ENCODE data around the gene METTL26. TPM values are rescaled to one million over a fixed set of nuclear protein-coding genes. Genes with fewer than 3 reads are reported as not detected.

The METTL26 gene
- total RNA-seq, 1 experiment from 2014 or later = 84.3 TPM

GRCh38 chr16:675884-676564 lies 39.9 kb upstream of the METTL26 start:
- no peak for DNase-seq (ENCODE audit: extremely low read depth, low read depth)

DNA sequence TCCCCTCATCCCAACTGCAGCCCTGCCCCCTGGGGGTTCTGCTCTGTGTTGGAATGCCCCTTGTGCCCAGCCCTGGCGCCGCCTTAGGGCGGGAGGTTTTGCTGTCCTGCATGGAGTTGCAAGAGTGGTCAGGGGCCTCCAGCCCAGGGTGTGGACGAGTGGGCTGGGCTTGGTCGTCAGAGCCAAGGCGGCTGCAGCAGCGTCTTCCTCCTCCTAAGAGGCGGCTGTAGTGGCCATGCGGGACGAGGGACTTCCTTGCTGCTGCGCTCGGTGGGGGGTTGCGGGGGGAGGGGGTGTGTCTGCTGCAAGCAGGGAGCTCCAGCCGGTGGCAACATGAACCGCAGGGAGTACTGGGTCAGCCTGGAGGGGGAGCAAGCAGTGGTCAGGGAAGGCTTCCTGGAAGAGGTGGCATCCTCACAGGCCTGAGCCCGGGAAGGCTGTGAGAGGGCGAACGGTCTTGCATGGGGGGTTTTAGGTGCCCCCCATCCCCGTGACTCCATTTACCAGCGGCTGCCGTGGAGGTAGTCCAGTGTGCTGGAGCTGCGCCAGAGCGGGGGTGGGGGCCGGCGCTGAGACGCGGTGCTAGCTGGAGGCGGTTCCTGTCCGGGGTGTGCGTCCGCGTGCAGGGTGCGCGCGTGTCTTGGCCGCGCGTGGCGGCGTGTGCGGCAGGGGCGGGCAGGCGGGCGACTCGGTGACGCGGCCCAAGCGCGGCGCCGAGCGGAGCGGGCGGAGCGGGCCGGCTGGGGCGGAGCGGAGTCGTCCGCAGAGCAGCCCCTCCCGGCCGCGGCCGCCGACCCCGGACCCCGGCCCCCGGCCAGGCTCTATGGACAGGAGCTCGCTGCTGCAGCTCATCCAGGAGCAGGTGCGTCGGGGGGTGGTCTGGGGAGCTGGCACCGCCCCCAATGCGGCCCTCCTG lies 39.1 kb upstream of the METTL26 start, which contains the start of gene RHBDL1:
Gene RHBDL1 (plus strand): TSS at position 704 of the 916 bp plus-strand sequence. CDS start 120 bp downstream, at position 824.
- no peak for DNase-seq (ENCODE audit: extremely low read depth, low read depth)

- no peak for DNase-seq (ENCODE audit: extremely low read depth, low read depth)
These were observed 38.2 kb upstream of the METTL26 start for GRCh38 chr16:674214-674881.

GRCh38 chr16:673399-673991 lies 37.4 kb upstream of the METTL26 start:
- DNase-seq (ENCODE audit: extremely low read depth, low read depth) = no peak

DNA sequence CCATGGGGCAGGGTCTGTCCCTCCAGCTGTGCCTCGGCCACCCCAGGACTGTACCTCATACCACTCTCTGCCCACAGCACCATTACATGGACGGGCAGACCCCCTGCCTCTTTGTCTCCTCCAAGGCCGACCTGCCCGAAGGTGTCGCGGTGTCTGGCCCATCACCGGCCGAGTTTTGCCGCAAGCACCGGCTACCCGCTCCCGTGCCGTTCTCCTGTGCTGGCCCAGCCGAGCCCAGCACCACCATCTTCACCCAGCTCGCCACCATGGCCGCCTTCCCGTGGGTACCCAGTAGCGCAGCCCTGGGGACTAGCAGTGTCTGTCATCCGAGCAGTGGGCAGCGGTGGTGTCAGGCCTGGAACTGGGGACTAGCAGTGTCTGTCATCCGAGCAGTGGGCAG lies 36.7 kb upstream of the METTL26 start:
- no peak for DNase-seq (ENCODE audit: extremely low read depth, low read depth)

- DNase-seq (ENCODE audit: extremely low read depth, low read depth) = no peak
These were observed 36.3 kb upstream of the METTL26 start for GRCh38 chr16:672371-672770.

GRCh38 chr16:671353-672131 lies 35.4 kb upstream of the METTL26 start:
- no peak for DNase-seq (ENCODE audit: extremely low read depth, low read depth)

DNA sequence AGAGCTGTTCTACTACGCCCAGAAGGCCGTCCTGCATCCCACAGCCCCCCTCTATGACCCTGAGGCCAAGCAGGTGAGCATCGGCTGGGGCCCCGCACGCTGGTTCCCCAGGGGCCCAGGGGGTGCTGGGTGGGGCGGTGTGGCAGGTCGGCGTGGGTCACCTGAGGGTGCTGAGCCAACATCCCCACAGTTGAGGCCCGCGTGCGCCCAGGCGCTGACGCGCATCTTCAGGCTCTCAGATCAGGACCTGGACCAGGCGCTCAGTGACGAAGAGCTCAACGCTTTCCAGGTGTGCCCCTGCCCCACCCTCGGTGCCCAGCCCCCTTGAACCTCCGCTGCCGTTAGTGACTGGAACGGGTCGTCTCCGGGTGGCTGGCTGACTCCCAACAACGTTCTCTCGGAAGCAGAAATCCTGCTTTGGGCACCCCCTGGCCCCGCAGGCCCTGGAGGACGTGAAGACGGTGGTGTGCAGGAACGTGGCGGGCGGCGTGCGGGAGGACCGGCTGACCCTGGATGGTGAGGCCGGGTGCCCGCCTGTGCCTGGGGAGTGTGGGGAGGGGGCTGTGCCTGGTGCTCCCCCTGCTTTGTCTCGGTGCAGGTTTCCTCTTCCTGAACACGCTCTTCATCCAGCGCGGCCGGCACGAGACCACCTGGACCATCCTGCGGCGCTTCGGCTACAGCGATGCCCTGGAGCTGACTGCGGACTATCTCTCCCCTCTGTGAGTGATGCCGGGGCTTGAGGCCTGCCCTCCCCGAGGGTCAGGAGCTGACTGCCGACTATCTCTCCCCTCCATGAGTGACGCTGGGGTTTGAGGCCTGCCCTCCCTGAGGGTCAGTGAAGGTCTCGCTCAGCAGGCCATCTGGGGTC lies 34.6 kb upstream of the METTL26 start:
- DNase-seq (ENCODE audit: extremely low read depth, low read depth) = no peak

- DNase-seq (ENCODE audit: extremely low read depth, low read depth) = no peak
These were observed 33.6 kb upstream of the METTL26 start for GRCh38 chr16:669666-670065.

GRCh38 chr16:668519-669171 lies 32.5 kb upstream of the METTL26 start:
- DNase-seq (ENCODE audit: extremely low read depth, low read depth) = no peak

GRCh38 chr16:667780-668518 lies 31.8 kb upstream of the METTL26 start, which contains the start of gene RHOT2:
RHOT2 (plus strand) TSS chr16:668132; CDS start chr16:668200, 68 bp downstream.
- DNase-seq (ENCODE audit: extremely low read depth, low read depth) = peak; percentile 87

- no peak for DNase-seq (ENCODE audit: extremely low read depth, low read depth)
These were observed 31.1 kb upstream of the METTL26 start for GRCh38 chr16:667113-667779.

DNA sequence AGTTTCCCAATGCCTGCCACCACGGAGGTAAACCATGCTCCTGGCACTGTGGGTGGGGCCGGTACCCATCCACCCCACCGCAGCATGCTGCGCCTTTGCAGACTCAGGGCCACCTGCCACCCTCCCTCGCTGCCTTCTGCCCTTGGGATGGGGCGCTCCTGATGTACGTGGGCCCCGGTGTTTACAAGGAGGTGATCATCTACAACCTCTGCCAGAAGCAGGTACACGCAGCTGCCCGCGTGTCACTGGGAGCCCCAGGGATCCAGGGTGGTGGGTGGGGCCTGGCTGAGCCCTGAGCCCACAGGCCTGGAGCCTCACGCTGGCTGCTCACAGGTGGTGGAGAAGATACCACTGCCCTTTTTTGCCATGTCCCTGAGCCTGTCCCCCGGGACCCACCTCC lies 30.5 kb upstream of the METTL26 start:
- DNase-seq (ENCODE audit: extremely low read depth, low read depth) = no peak

DNA sequence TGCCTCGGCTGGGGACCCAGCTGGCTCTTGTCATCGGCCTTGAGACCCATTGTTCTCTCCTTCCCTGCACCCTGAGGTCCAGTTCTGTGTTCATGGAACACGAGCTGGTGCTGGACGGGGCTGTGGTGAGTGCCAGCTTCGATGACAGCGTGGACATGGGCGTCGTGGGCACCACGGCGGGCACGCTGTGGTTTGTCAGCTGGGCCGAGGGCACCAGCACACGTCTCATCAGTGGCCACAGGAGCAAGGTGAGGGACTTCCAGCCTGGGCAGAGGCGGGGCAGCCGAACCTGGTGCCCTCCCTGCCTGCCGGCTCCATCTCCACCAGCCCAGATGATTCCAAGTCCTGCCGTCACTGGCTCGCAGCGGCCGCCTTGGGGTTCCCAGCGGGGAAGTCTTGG lies 26.5 kb upstream of the METTL26 start:
- no peak for DNase-seq (ENCODE audit: extremely low read depth, low read depth)

DNA sequence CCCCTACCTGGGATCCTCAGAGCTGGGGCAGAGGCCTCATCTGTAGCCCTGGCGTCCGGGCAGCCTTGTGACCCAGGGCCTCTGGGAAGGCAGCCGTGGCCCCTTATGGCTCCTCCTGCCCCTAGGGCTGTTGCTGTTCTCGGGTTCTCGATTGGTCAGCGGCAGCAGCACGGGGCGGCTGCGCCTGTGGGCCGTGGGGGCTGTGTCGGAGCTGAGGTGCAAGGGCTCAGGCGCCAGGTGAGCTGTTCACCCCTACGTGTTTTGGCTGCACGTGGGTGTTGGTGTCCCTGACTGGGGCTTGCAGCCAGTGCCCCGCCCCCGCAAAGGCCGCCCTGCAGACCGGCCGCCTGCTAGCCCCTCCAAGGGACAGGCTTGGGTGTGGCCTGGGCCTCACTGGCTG lies 26.0 kb upstream of the METTL26 start:
- DNase-seq (ENCODE audit: extremely low read depth, low read depth) = no peak

GRCh38 chr16:661184-661821 lies 25.2 kb upstream of the METTL26 start:
- no peak for DNase-seq (ENCODE audit: extremely low read depth, low read depth)
